Activated CD4-positive, alpha-beta memory T cell treated with anti-CD3 and anti-CD28 coated beads, Interleukin-2, amount 10 ng/mL, durations not matched to agents 7 days and 5 days (primary cell): Measurements from ENCODE around the gene ALOXE3. TPM values are rescaled to one million over a fixed set of nuclear protein-coding genes. Genes with fewer than 3 reads are reported as not detected.

Source experiments
- CTCF ChIA-PET: fragments of 350-600 bp; sonication (Branson Sonifier 250); formaldehyde crosslinking; loops from one replicate; lab custom pipeline; 2021; ENCODE audit warnings: antibody characterized with exemption, inconsistent platforms; lab: Charles Lee
- POLR2A ChIA-PET: fragments of 350-600 bp; sonication (Branson Sonifier 250); formaldehyde crosslinking; loops from one replicate; lab custom pipeline; 2021; ENCODE audit warnings: antibody characterized with exemption; lab: Charles Lee
- DNase-seq: peaks from one replicate; pipeline ENCODE4 v3.0.0-alpha.2; 2020
- H3K27ac Mint-ChIP-seq: one replicate; pipeline ENCODE4 v1.8.0; 2021; ENCODE audit warnings: mild to moderate bottlenecking, mixed read lengths
- H3K27me3 Mint-ChIP-seq: one replicate; pipeline ENCODE4 v1.8.0; 2021; ENCODE audit warnings: mixed read lengths
- H3K36me3 Mint-ChIP-seq: one replicate; pipeline ENCODE4 v1.8.0; 2021; ENCODE audit warnings: low read depth, mixed read lengths
- H3K4me1 Mint-ChIP-seq: one replicate; pipeline ENCODE4 v1.8.0; 2021; ENCODE audit warnings: mixed read lengths
- H3K4me3 Mint-ChIP-seq: one replicate; pipeline ENCODE4 v1.8.0; 2021; ENCODE audit warnings: mild to moderate bottlenecking, mixed read lengths
- H3K9me3 Mint-ChIP-seq: one replicate; pipeline ENCODE4 v1.8.0; 2021; ENCODE audit warnings: mixed read lengths
- total RNA-seq, 2 experiments: library from RNA; stranded (reverse); gene quantifications; one replicate each; pipeline ENCODE4 v1.2.3, GENCODE V29; 2021

ALOXE3 gene
- total RNA-seq, 2 experiments from 2014 or later = not detected

DNA sequence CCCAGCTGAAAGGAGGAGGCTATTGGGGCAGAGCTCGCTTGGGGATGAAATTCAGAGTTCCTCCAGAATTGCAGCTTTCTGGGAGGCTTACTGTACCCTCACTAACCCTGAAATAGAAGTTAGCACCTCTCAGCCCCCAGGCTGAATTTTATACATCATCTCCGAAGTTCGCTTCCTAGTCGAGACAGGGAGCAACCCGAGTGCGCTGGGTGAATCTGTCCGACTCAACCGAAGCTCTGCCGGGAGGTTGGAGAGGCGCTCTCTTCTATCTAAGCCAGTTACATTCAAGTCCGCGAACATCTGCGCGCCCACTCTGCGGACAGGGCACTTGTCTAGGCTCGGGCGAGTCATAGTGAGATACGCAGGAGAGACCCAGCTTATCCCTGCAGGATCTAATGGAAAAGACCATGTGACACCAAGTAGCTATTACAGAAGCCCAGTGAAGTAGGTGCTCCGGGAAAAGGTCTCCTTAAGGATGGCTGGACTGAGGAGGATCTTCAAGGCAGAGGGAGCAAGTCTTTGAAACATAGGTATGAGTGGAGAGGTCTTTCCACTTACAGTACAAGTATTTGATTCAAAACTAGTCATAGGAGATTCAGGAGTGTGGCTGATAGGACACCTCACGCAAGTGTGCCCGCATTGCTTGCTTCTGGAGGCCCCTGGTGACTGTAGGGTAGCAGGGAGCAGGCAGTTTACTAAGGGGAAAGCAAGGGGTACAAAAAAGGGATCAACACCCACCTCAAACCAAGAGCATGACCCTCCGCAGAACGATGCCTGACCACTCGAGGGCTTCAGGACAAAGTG lies 6.2 kb upstream of the ALOXE3 start:
- Mint-ChIP-seq H3K4me3 (peak overlapping the region; percentile 93), H3K27ac (peak overlapping the region; percentile 36), H3K9me3 (no peaks in the 10 kb centered on the region), H3K4me1 (peaks cover 66% of the 10 kb centered on the region), H3K27me3 (peaks cover 43% of the 10 kb centered on the region), H3K36me3 (peaks cover 8% of the 10 kb centered on the region)
- CTCF ChIA-PET = interaction anchor here (0.9 to 1.7 kb wide), 4 partner anchors 13 to 32 kb away, joined by 3 to 8 read pairs (median 4); no protein-coding TSS in a partner anchor
- POLR2A ChIA-PET = interaction anchor here (0.5 to 4.3 kb wide), 14 partner anchors 14 to 1081 kb away, joined by 3 to 43 read pairs (median 5); partner anchors contain the start of genes PFAS and SLC25A35
- no peak for DNase-seq

DNA sequence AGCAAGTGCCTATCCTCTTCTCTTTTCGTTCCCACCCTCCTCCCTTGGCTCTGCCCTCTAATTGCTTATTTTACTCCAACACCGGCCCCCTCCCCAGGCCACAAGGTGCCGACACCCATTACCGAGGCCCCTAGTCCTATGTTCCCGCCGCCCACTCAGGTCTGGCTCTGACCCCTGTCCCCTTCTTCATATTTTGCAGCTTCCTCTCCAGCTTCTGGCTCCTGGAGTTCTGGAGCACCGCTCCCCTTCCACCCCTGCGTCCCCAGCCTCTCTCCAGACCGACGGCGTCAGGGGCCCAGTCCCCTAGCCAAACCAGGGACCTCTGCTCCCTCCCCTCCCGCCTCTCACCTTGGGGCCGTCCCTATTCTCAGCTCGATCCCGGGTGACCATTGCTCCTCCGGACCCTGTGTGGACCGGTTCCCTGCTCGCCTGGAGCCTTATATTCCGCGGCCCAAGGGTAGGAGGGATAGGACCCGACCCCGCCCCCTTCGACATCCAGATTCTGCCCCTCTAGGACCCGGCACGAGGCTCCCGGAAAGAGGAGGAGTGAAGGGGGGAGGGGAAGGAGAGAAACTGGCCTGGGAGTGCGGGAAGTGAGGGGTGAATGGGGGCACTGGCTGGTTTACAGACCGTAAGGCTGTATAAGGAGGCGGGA lies 5.5 kb upstream of the ALOXE3 start, which contains the start of gene HES7:
TSS of gene HES7 (minus strand) at position 412 of the 655 bp plus-strand sequence. CDS start at position 390, 22 bp downstream.
- ChIA-PET POLR2A (interaction anchor here (0.7 to 4.3 kb wide), 15 partner anchors 14 to 438 kb away, joined by 3 to 43 read pairs (median 5); partner anchors contain the start of genes PFAS and SLC25A35), CTCF (interaction anchor here (0.9 to 1.7 kb wide), 4 partner anchors 13 to 33 kb away, joined by 3 to 8 read pairs (median 4); no protein-coding TSS in a partner anchor)
- Mint-ChIP-seq H3K4me1 (peaks cover 71% of the 10 kb centered on the region), H3K9me3 (no peaks in the 10 kb centered on the region), H3K36me3 (peaks cover 11% of the 10 kb centered on the region), H3K27me3 (peaks cover 44% of the 10 kb centered on the region), H3K4me3 (peak within 1 kb of the TSS; percentile 93), H3K27ac (peak within 1 kb of the TSS; percentile 36)
- DNase-seq = no peak

DNA sequence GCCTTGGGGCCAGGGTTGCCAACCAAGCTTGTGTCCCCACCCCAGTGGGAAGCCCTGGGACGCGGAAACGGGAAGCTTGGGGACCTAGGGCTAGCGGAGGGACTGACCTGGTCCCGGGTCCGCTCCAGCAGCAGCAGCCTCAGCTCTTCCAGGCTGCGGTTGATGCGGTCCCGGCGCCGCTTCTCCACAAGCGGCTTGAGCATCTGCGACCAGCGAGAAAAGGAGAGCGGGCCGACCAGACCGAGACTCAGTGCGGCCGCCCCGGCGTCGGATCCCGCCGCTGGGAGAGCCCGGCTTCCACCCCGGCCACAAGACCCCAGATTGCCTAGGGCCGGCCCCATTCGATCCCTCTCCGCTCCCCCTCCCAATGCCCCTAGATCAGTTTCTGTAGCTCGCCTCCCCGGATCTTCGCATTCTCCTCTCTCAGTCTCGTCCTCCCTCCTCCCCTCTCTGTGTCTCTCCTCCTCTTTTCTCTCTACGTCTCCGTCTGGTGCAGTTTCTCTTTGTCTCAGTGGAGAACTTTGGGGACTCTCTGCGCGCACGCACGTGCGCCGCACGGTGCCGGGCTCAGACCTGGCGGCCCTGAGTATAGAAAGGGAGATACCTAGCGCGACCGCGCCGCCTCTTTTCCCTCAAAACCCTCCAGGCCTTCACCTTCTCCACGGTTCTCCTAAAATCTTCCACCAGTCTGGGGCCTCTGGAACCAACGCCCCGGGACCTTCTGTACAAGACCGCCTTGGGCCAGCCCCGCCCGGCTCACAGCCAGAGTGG lies 4.8 kb upstream of the ALOXE3 start:
- Mint-ChIP-seq H3K4me3 (peak overlapping the region; percentile 80), H3K27me3 (peaks cover 48% of the 10 kb centered on the region), H3K36me3 (peaks cover 12% of the 10 kb centered on the region), H3K4me1 (peaks cover 78% of the 10 kb centered on the region), H3K27ac (peak overlapping the region; percentile 0), H3K9me3 (no peaks in the 10 kb centered on the region)
- CTCF ChIA-PET = interaction anchor here (0.9 to 1.7 kb wide), 5 partner anchors 15 to 66 kb away, joined by 3 to 8 read pairs (median 5); no protein-coding TSS in a partner anchor
- POLR2A ChIA-PET = interaction anchor here (0.7 to 4.3 kb wide), 14 partner anchors 15 to 437 kb away, joined by 3 to 43 read pairs (median 5); no protein-coding TSS in a partner anchor
- DNase-seq = peak; percentile 53

DNA sequence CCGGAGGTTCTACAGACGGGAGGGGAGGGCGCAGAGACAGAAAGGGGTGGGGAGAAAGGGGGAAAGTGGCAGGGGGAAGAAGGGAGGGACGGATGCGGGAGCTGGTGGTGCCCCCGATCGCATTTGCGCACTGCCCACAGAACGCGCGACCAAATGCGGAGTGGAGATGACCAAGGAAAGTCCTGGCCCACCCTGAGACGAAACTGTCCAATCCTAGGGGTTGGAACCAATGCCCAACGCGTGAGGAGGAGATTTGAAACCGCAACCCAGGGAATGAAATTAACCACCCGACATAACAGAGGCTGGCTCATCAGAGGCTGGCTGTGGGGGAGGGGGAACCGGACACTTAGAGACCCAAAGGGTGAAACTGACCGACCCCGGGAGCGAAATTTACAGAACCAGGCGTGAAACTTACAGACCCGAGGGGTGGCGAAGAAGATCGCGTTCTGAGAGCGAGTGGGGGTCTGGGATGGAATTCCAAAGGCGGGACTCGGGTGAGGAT lies 4.2 kb upstream of the ALOXE3 start:
- Mint-ChIP-seq H3K27ac (no peak overlapping the region), H3K36me3 (peaks cover 12% of the 10 kb centered on the region), H3K4me1 (peaks cover 84% of the 10 kb centered on the region), H3K9me3 (no peaks in the 10 kb centered on the region), H3K4me3 (peak overlapping the region; percentile 80), H3K27me3 (peaks cover 54% of the 10 kb centered on the region)
- no peak for DNase-seq
- ChIA-PET CTCF (interaction anchor here (0.6 to 1.6 kb wide), 6 partner anchors 17 to 985 kb away, joined by 3 to 7 read pairs (median 4); no protein-coding TSS in a partner anchor), POLR2A (interaction anchor here (1.0 to 4.3 kb wide), 9 partner anchors 16 to 101 kb away, joined by 3 to 43 read pairs (median 6); no protein-coding TSS in a partner anchor)

DNA sequence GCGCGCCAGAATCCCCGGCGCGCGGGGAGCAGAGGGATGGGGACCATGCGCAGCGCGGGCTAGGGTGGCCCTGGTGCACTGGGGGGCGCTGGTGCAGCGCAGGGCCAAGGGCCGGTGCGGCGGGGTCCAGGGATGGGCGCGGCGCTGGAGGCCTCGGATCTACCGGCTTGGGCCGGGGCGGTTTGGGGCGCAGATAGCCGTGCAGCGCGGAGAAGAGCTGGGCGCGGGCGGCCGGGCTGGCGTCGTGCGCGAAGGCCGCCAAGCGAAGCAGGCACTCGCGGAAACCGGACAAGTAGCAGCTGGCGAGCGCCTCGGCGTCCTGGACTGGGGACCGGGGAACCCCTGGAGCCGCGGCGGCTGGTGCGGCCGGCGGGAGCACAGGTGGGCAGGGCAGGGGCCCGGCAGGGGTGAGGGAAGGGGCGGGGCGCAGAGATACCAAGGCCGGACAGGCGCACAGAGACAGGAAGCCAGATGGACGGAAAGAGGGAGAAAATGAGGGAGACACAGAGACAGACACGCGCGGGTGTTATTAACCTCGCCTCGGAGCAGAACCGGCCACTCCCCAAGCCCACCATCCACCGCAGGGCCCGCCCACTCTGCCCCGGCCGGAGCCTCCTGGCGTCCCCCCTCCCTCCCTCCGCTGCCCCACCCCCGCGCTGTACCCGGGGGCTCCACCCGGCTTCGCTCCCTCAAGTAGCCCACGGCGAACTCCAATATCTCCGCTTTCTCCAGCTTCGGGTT lies 3.5 kb upstream of the ALOXE3 start:
- Mint-ChIP-seq H3K9me3 (no peaks in the 10 kb centered on the region), H3K27me3 (peaks cover 51% of the 10 kb centered on the region), H3K27ac (no peak overlapping the region), H3K4me3 (peak overlapping the region; percentile 80), H3K36me3 (peaks cover 12% of the 10 kb centered on the region), H3K4me1 (peaks cover 81% of the 10 kb centered on the region)
- ChIA-PET POLR2A (interaction anchor here (1.0 to 4.3 kb wide), 9 partner anchors 16 to 125 kb away, joined by 3 to 43 read pairs (median 5); no protein-coding TSS in a partner anchor), CTCF (interaction anchor here (0.6 to 1.6 kb wide), 5 partner anchors 17 to 984 kb away, joined by 3 to 7 read pairs (median 4); no protein-coding TSS in a partner anchor)
- peak; percentile 60 for DNase-seq

DNA sequence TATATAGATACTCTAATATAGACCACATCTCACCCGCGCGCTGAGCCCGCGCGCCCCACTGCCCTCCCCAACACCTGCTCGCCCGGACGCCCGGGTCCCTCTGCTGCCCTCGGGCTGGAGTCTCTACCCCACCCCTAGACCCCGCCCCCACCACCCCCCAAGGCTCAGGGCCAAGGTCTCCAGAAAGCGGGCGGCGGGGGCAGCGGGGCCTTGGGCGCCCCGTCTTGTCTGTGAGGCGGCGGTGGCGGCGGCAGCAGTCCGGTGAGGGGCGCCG lies 3.0 kb upstream of the ALOXE3 start:
- CTCF ChIA-PET = interaction anchor here (1.1 kb wide), 1 partner anchor 180 kb away, joined by 3 read pairs; no protein-coding TSS in a partner anchor
- Mint-ChIP-seq H3K27me3 (peaks cover 55% of the 10 kb centered on the region), H3K9me3 (no peaks in the 10 kb centered on the region), H3K27ac (no peak overlapping the region), H3K4me3 (peak overlapping the region; percentile 80), H3K4me1 (peaks cover 80% of the 10 kb centered on the region), H3K36me3 (peaks cover 12% of the 10 kb centered on the region)
- no peak for DNase-seq
- POLR2A ChIA-PET = interaction anchor here (1.0 to 4.3 kb wide), 2 partner anchors 52 to 126 kb away, joined by 3 to 43 read pairs; no protein-coding TSS in a partner anchor

DNA sequence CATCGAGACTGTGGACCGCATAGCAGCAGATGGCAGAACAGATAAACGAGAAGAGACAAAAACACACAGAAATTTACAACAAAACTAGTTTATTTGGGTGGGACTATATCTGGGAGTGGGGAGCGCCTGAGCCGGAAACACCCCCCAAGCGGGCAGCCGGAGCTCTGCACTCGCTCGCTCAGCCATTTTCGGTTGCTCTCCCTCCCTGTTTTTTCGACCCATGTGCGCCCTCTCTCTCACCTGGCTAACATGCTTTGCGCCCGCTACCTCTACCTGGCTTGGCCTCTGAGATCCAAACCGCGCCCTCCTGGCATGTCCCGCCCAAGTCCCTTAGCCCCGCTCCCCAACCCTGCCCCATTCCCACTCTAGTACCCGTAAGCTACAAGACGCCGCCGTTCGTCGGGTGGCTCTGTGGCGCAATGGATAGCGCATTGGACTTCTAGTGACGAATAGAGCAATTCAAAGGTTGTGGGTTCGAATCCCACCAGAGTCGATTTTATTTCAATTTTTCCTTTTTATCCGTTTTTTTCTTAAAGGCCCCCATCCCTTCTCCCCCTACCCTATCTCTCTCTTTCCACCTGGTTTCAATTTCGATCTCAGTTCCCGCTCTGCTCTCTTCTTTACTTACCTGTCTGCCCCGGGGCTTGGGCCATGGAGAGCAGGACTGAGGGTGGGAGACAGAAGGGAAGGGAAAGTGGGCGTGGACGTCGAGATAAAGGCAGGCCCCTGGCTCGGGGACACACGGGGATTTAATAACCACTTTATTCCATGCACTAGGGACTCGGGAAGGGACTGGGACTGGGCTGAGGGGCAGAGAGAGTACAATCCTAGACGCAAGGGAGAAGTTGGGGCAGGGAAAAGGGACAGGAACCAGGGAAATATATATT lies 2.4 kb upstream of the ALOXE3 start:
- H3K4me1 Mint-ChIP-seq = peaks cover 74% of the 10 kb centered on the region
- POLR2A ChIA-PET = interaction anchor here (0.8 to 4.3 kb wide), 24 partner anchors 11 to 434 kb away, joined by 3 to 49 read pairs (median 6); partner anchors contain the start of genes AURKB, BORCS6, CTC1 and NDEL1
- peak overlapping the region; percentile 80 for H3K4me3 Mint-ChIP-seq
- H3K27me3 Mint-ChIP-seq = peaks cover 60% of the 10 kb centered on the region
- peaks cover 12% of the 10 kb centered on the region for H3K36me3 Mint-ChIP-seq
- CTCF ChIA-PET = interaction anchor here (0.8 to 4.0 kb wide), 18 partner anchors 11 to 433 kb away, joined by 3 to 68 read pairs (median 16); partner anchors contain the start of genes SLC25A35 and TP53
- DNase-seq = peak; percentile 75
- peak overlapping the region; percentile 82 for H3K27ac Mint-ChIP-seq
- no peaks in the 10 kb centered on the region for H3K9me3 Mint-ChIP-seq

DNA sequence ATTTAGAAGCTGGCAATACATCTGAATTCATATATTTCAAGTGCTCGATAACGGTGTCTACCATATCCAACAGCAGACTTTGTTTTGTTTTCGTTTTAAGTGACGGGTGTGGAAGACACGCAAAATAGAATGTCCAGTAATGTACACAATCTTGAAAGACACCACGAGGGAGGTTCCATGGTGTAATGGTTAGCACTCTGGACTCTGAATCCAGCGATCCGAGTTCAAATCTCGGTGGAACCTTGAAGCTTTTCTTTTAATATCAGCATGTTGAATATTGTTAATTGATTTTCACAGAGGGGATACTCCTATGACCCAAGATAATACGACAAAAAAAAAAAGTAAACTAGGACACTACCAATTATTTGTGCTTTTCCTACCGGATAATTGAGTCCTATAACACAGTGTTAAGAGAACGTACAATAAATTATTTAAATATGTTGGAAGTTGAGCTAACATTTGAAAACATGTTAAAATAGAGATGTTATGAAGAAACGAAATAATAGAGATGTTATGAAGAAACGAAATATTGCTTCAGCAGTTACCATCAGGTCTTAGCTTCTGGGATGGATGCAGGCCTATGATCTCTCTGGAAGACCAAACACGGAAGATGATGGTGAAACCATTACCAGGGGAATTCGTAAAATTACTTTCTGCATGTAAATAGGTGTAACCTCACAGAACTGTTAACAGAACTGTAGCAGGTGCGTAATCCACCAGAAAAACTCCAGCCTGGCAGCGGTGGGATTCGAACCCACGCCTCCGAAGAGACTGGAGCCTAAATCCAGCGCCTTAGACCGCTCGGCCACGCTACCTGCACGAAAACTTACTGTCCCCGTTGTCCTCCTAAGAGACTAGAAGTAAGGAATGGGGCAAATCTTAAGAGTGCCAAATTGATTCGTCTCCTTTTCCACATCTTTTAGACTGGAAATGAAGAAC lies 1.5 kb upstream of the ALOXE3 start:
- ChIA-PET CTCF (interaction anchor here (0.7 to 4.0 kb wide), 47 partner anchors 10 to 784 kb away, joined by 3 to 68 read pairs (median 5); partner anchors contain the start of genes ACAP1, ALOX12B, BORCS6 and CYB5D1), POLR2A (interaction anchor here (0.6 to 3.5 kb wide), 27 partner anchors 10 to 492 kb away, joined by 3 to 49 read pairs (median 5); partner anchors contain the start of genes AURKB, BORCS6, CTC1 and NDEL1)
- H3K4me1 Mint-ChIP-seq = peaks cover 65% of the 10 kb centered on the region
- peak overlapping the region; percentile 80 for H3K4me3 Mint-ChIP-seq
- H3K9me3 Mint-ChIP-seq = no peaks in the 10 kb centered on the region
- DNase-seq = peak; percentile 88
- peaks cover 9% of the 10 kb centered on the region for H3K36me3 Mint-ChIP-seq
- peaks cover 62% of the 10 kb centered on the region for H3K27me3 Mint-ChIP-seq
- H3K27ac Mint-ChIP-seq = peak overlapping the region; percentile 82

DNA sequence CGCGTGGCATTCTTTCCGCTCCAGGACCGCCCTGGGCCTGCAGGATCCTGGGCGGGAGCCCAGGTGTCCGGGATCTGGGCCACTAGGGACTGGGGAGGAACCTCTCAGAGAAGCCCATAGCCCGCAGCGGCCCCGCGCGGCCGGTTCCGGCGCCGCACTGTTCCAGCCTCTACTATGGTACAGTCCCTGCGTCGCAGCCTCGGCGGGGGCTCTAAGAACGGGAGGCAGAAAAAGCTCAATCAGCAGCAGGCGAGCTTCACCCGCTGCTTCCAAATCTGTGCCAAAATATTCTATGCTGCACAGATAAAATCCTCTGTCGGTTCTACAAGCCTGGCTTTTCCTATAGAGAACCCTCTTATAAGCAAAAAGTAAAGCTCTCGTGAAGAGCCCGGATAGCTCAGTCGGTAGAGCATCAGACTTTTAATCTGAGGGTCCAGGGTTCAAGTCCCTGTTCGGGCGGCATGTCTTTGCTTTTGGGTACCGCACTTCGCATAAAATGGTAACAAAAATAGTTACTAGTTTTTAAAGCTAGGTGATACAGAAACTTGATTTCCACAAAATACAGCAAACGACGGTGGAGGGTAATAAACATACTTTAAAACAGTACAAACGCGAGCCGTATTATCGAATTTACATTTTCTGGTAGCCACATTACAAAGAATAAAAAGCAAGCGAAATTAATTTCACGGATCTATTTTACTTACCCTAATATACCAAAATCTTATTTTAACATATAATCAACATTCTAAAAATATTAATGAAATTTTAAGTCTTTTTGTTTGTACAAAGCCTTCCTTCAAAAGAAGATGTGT lies 661 bp upstream of the ALOXE3 start:
- H3K36me3 Mint-ChIP-seq = peaks cover 9% of the 10 kb centered on the region
- H3K4me3 Mint-ChIP-seq = peak overlapping the region; percentile 80
- ChIA-PET POLR2A (interaction anchor here (0.6 to 3.5 kb wide), 25 partner anchors 8 to 491 kb away, joined by 3 to 49 read pairs (median 6); partner anchors contain the start of genes AURKB, BORCS6, CTC1 and NDEL1), CTCF (interaction anchor here (0.7 to 4.0 kb wide), 47 partner anchors 9 to 783 kb away, joined by 3 to 68 read pairs (median 5); partner anchors contain the start of genes ACAP1, ALOX12B, BORCS6 and CYB5D1)
- peaks cover 56% of the 10 kb centered on the region for H3K4me1 Mint-ChIP-seq
- no peaks in the 10 kb centered on the region for H3K9me3 Mint-ChIP-seq
- H3K27me3 Mint-ChIP-seq = peaks cover 60% of the 10 kb centered on the region
- peak; percentile 86 for DNase-seq
- peak overlapping the region; percentile 89 for H3K27ac Mint-ChIP-seq
